ENCODE measurements around the gene SCNN1G. TPM values are rescaled to one million over a fixed set of nuclear protein-coding genes. Genes with fewer than 3 reads are reported as not detected.

Gene SCNN1G, protein sequence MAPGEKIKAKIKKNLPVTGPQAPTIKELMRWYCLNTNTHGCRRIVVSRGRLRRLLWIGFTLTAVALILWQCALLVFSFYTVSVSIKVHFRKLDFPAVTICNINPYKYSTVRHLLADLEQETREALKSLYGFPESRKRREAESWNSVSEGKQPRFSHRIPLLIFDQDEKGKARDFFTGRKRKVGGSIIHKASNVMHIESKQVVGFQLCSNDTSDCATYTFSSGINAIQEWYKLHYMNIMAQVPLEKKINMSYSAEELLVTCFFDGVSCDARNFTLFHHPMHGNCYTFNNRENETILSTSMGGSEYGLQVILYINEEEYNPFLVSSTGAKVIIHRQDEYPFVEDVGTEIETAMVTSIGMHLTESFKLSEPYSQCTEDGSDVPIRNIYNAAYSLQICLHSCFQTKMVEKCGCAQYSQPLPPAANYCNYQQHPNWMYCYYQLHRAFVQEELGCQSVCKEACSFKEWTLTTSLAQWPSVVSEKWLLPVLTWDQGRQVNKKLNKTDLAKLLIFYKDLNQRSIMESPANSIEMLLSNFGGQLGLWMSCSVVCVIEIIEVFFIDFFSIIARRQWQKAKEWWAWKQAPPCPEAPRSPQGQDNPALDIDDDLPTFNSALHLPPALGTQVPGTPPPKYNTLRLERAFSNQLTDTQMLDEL
- total RNA-seq: 0.49 TPM

DNA sequence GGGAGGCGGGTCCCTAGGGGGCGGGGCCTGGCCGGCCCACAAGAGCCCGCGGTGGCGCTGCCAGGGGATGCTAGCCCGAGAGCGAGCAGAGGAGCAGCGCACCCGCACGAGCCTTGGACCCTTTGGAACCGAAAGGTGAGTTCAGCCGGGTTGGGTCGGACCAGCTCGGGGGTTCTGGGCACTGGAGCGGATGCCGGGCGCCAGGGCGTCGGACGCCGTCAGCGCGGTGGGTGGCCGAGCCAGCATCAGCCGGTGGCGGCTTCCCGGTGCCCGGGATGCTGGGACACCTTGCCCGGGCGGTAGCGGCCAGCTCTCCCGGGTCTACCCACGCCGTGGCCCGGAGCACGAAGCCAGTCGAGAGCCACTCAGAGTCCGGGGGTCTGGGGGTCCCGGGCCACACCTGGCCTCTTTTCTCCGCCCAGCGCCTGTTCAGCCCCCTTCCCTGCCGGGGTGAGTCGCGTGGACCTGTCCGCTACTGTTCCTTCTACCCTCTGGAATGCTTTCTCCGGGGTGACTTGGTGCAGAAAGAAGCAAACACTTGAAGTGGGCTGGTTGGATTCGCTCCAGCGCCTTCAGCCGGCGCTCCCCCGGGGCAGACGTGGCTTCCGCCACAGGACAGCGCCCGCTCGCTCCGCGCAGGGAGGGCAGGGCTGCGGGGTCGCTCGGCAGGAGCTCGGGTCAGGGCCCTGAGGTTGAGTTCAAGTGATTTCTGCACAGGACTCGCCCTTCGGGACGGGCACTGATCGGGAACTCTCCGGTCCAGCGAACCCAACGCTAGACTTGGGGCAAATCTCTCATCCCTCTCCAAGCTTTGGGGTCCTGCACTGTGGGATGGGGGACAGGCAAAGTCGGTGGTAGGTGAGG lies at the start of gene SCNN1G:
TSS of gene SCNN1G (plus strand) at position 67 of the 864 bp plus-strand sequence. CDS start 3,527 bp downstream, outside the sequence.

DNA sequence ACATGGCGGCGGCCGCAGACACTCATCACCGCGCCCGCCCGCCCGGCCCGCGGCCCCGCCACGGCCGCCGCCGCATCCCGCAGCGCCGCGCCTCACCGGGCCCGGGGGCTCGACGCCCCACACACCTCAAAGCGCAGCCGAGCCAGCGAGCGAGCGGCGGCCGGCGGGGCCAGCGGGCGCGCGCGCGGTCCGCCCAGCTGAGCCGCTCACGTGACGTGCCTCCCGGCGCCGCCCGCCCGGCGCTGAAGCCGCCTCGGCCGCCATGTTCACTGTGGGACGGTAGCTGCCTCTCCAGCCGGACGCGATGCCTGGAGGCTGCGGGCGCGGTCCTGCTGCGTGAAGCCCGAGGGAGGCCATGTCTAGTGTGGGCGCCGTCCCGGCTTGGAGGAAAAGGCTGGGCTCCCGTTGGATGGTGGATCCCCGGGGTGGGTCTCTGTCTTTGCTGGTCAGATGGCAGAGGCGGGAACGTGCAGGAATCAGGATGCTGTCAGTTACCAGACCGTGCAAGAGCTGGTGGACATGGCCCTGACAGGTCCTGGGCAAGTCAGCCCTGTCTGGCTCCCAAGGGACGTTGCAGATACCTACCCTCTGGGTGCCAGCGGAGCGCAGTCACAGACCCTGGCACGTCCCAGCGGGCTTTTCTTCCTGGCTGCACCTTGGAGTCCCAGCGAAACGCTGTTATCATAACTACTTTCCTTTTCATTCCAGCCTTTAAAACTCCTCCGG lies 33.1 kb upstream of the SCNN1G start, which contains the start of gene USP31:
TSS of gene USP31 (minus strand) at position 186 of the 726 bp plus-strand sequence. CDS start at position 4, 182 bp downstream.

Other genes starting within 250 kb of the SCNN1G start
- gene USP31, start 33.3 kb upstream of the SCNN1G start, total RNA-seq: 16.4 TPM
- gene SCNN1B, start 119.6 kb downstream of the SCNN1G start, total RNA-seq: 0.66 TPM